Measurements from ENCODE around the gene OR7G3. TPM values are rescaled to one million over a fixed set of nuclear protein-coding genes. Genes with fewer than 3 reads are reported as not detected.

Gene OR7G3
- total RNA-seq, 1 experiment from 2014 or later: not detected

DNA sequence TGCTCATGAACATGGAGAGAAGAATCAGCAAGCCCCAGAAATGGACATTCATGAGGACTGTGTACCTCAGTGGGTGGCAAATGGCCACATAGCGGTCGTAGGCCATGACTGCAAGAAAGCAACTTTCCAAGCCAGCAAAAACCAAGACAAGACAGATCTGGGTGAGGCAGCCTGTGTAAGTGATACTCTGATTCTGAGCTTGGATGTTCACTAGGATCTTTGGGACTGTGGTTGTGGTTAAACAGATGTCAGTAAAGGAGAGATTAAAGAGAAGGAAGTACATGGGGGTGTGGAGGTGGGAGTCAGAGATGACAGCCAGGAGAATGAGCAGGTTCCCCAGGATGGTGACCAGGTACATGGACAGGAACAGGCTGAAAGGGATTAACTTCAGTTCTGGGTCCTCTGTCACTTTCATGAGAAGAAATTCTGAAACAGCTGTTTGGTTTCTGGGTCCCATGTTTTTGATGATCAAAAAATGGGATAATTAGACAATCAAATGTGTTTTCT lies 11.4 kb downstream of the OR7G3 start, which contains the start of gene OR7G1:
OR7G1 (minus strand) TSS at position 457 of the 507 bp plus-strand sequence; CDS start at position 457, 0 bp downstream.
- POLR2A ChIA-PET: interaction anchor here (0.7 kb wide), 1 partner anchor 16 kb away, joined by 4 read pairs; no protein-coding TSS in a partner anchor
- DNase-seq (ENCODE audit: low spot score): no peak
- CTCF ChIA-PET: no interaction called here
- H3K4me3 Mint-ChIP-seq: no peak within 1 kb of the TSS
- H3K9me3 Mint-ChIP-seq: peaks cover 67% of the 10 kb centered on the region
- H3K27ac Mint-ChIP-seq: no peak within 1 kb of the TSS
- TF ChIP-seq TCF7 (CRISPR knock-in tag; IDR thresholded peaks at IDR 0.05; ENCODE audit: low read depth): no peak
- TF ChIP-seq ZBTB21 (CRISPR knock-in tag; IDR thresholded peaks at IDR 0.05; ENCODE audit: borderline replicate concordance): no peak
- no peak for TF ChIP-seq MYBL2 (CRISPR knock-in tag; IDR thresholded peaks at IDR 0.05)
- no peak for TF ChIP-seq GRHL2 (CRISPR knock-in tag; IDR thresholded peaks at IDR 0.05; ENCODE audit: insufficient replicate concordance, severe bottlenecking)
- TF ChIP-seq ZNF396 (CRISPR knock-in tag; IDR thresholded peaks at IDR 0.05; ENCODE audit: borderline replicate concordance): no peak
- no peak for TF ChIP-seq TEAD4 (CRISPR knock-in tag; IDR thresholded peaks at IDR 0.05)
- TF ChIP-seq, protein P1, sequence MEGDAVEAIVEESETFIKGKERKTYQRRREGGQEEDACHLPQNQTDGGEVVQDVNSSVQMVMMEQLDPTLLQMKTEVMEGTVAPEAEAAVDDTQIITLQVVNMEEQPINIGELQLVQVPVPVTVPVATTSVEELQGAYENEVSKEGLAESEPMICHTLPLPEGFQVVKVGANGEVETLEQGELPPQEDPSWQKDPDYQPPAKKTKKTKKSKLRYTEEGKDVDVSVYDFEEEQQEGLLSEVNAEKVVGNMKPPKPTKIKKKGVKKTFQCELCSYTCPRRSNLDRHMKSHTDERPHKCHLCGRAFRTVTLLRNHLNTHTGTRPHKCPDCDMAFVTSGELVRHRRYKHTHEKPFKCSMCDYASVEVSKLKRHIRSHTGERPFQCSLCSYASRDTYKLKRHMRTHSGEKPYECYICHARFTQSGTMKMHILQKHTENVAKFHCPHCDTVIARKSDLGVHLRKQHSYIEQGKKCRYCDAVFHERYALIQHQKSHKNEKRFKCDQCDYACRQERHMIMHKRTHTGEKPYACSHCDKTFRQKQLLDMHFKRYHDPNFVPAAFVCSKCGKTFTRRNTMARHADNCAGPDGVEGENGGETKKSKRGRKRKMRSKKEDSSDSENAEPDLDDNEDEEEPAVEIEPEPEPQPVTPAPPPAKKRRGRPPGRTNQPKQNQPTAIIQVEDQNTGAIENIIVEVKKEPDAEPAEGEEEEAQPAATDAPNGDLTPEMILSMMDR (IDR thresholded peaks at IDR 0.05): no peak
- TF ChIP-seq GABPB1 (CRISPR knock-in tag; IDR thresholded peaks at IDR 0.05): no peak
- no peak for TF ChIP-seq NFYB (CRISPR knock-in tag; conservative IDR thresholded peaks at IDR 0.05; ENCODE audit: low read depth)
- TF ChIP-seq, protein P2, sequence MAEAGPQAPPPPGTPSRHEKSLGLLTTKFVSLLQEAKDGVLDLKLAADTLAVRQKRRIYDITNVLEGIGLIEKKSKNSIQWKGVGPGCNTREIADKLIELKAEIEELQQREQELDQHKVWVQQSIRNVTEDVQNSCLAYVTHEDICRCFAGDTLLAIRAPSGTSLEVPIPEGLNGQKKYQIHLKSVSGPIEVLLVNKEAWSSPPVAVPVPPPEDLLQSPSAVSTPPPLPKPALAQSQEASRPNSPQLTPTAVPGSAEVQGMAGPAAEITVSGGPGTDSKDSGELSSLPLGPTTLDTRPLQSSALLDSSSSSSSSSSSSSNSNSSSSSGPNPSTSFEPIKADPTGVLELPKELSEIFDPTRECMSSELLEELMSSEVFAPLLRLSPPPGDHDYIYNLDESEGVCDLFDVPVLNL (CRISPR knock-in tag; IDR thresholded peaks at IDR 0.05; ENCODE audit: borderline replicate concordance, low read depth): no peak
- TF ChIP-seq SMAD3 (CRISPR knock-in tag; IDR thresholded peaks at IDR 0.05; ENCODE audit: borderline replicate concordance): no peak
- TF ChIP-seq ZNF263 (CRISPR knock-in tag; IDR thresholded peaks at IDR 0.05; ENCODE audit: low read depth): no peak
- TF ChIP-seq, protein P3, sequence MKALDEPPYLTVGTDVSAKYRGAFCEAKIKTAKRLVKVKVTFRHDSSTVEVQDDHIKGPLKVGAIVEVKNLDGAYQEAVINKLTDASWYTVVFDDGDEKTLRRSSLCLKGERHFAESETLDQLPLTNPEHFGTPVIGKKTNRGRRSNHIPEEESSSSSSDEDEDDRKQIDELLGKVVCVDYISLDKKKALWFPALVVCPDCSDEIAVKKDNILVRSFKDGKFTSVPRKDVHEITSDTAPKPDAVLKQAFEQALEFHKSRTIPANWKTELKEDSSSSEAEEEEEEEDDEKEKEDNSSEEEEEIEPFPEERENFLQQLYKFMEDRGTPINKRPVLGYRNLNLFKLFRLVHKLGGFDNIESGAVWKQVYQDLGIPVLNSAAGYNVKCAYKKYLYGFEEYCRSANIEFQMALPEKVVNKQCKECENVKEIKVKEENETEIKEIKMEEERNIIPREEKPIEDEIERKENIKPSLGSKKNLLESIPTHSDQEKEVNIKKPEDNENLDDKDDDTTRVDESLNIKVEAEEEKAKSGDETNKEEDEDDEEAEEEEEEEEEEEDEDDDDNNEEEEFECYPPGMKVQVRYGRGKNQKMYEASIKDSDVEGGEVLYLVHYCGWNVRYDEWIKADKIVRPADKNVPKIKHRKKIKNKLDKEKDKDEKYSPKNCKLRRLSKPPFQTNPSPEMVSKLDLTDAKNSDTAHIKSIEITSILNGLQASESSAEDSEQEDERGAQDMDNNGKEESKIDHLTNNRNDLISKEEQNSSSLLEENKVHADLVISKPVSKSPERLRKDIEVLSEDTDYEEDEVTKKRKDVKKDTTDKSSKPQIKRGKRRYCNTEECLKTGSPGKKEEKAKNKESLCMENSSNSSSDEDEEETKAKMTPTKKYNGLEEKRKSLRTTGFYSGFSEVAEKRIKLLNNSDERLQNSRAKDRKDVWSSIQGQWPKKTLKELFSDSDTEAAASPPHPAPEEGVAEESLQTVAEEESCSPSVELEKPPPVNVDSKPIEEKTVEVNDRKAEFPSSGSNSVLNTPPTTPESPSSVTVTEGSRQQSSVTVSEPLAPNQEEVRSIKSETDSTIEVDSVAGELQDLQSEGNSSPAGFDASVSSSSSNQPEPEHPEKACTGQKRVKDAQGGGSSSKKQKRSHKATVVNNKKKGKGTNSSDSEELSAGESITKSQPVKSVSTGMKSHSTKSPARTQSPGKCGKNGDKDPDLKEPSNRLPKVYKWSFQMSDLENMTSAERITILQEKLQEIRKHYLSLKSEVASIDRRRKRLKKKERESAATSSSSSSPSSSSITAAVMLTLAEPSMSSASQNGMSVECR (CRISPR knock-in tag; IDR thresholded peaks at IDR 0.05; ENCODE audit: borderline replicate concordance): no peak
- TF ChIP-seq TP53 (CRISPR knock-in tag; IDR thresholded peaks at IDR 0.05): no peak
- TF ChIP-seq, protein P4, sequence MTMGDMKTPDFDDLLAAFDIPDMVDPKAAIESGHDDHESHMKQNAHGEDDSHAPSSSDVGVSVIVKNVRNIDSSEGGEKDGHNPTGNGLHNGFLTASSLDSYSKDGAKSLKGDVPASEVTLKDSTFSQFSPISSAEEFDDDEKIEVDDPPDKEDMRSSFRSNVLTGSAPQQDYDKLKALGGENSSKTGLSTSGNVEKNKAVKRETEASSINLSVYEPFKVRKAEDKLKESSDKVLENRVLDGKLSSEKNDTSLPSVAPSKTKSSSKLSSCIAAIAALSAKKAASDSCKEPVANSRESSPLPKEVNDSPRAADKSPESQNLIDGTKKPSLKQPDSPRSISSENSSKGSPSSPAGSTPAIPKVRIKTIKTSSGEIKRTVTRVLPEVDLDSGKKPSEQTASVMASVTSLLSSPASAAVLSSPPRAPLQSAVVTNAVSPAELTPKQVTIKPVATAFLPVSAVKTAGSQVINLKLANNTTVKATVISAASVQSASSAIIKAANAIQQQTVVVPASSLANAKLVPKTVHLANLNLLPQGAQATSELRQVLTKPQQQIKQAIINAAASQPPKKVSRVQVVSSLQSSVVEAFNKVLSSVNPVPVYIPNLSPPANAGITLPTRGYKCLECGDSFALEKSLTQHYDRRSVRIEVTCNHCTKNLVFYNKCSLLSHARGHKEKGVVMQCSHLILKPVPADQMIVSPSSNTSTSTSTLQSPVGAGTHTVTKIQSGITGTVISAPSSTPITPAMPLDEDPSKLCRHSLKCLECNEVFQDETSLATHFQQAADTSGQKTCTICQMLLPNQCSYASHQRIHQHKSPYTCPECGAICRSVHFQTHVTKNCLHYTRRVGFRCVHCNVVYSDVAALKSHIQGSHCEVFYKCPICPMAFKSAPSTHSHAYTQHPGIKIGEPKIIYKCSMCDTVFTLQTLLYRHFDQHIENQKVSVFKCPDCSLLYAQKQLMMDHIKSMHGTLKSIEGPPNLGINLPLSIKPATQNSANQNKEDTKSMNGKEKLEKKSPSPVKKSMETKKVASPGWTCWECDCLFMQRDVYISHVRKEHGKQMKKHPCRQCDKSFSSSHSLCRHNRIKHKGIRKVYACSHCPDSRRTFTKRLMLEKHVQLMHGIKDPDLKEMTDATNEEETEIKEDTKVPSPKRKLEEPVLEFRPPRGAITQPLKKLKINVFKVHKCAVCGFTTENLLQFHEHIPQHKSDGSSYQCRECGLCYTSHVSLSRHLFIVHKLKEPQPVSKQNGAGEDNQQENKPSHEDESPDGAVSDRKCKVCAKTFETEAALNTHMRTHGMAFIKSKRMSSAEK (CRISPR knock-in tag; IDR thresholded peaks at IDR 0.05; ENCODE audit: borderline replicate concordance): no peak
- H3K27me3 Mint-ChIP-seq (ENCODE audit: low read depth): peaks cover 11% of the 10 kb centered on the region
- ATAC-seq: no peak
- H3K36me3 Mint-ChIP-seq: peaks cover 51% of the 10 kb centered on the region
- H3K4me1 Mint-ChIP-seq: no peaks in the 10 kb centered on the region

Measured in WTC11 (cell line).